SK-N-MC (cell line): Measurements from ENCODE around the gene HRH4.

ENCODE experiments used
- EZH2 ChIP-seq: fragments of 200-600 bp; sonication (generic); IDR thresholded peaks from one replicate; pipeline ENCODE4 v1.6.1; 2017; ENCODE audit warnings: antibody characterized with exemption
- FOXP2 ChIP-seq: optimal IDR thresholded peaks from 2 replicates; pipeline ENCODE3; 2011; ENCODE audit warnings: mild to moderate bottlenecking, moderate library complexity; ENCODE audit not compliant: insufficient read depth; ENCODE audit errors: extremely low read length, control extremely low read depth
- POLR2AphosphoS5 ChIP-seq: IDR thresholded peaks from 2 replicates; pipeline ENCODE4 v1.6.1; 2012; ENCODE audit warnings: mild to moderate bottlenecking, low read depth, low read length, borderline replicate concordance

- TF ChIP-seq POLR2AphosphoS5 (no peak), EZH2 (no peak), FOXP2 (no peak)
Measured at GRCh38 chr18:24502667-24503523, 42.5 kb downstream of the HRH4 start.
